ENCODE results near the gene EVA1C. TPM values are rescaled to one million over a fixed set of nuclear protein-coding genes. Genes with fewer than 3 reads are reported as not detected.

Gene EVA1C
- total and polyA plus RNA-seq, 2 experiments from 2014 or later = 4.6 to 6.9 TPM

DNA sequence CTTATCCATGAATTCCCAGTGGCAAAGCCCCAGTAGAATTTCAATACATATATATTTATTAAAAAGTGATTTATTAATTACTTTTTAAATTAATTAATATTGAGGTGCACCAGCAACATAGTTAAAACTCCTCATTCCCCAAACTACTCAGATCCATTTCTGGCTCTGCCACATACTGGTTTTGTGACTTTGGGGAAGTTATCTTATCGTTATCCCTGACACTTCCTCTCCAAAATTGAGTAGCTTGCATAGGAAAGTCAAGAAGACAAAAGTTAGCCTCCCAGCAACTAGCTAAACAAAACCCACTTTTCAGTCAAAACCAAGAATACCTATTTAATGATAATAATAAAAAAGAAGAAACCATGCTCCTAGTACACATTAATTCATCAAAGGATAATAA is 136.9 kb downstream of the EVA1C start (continued):
- TF ChIP-seq, protein P1, sequence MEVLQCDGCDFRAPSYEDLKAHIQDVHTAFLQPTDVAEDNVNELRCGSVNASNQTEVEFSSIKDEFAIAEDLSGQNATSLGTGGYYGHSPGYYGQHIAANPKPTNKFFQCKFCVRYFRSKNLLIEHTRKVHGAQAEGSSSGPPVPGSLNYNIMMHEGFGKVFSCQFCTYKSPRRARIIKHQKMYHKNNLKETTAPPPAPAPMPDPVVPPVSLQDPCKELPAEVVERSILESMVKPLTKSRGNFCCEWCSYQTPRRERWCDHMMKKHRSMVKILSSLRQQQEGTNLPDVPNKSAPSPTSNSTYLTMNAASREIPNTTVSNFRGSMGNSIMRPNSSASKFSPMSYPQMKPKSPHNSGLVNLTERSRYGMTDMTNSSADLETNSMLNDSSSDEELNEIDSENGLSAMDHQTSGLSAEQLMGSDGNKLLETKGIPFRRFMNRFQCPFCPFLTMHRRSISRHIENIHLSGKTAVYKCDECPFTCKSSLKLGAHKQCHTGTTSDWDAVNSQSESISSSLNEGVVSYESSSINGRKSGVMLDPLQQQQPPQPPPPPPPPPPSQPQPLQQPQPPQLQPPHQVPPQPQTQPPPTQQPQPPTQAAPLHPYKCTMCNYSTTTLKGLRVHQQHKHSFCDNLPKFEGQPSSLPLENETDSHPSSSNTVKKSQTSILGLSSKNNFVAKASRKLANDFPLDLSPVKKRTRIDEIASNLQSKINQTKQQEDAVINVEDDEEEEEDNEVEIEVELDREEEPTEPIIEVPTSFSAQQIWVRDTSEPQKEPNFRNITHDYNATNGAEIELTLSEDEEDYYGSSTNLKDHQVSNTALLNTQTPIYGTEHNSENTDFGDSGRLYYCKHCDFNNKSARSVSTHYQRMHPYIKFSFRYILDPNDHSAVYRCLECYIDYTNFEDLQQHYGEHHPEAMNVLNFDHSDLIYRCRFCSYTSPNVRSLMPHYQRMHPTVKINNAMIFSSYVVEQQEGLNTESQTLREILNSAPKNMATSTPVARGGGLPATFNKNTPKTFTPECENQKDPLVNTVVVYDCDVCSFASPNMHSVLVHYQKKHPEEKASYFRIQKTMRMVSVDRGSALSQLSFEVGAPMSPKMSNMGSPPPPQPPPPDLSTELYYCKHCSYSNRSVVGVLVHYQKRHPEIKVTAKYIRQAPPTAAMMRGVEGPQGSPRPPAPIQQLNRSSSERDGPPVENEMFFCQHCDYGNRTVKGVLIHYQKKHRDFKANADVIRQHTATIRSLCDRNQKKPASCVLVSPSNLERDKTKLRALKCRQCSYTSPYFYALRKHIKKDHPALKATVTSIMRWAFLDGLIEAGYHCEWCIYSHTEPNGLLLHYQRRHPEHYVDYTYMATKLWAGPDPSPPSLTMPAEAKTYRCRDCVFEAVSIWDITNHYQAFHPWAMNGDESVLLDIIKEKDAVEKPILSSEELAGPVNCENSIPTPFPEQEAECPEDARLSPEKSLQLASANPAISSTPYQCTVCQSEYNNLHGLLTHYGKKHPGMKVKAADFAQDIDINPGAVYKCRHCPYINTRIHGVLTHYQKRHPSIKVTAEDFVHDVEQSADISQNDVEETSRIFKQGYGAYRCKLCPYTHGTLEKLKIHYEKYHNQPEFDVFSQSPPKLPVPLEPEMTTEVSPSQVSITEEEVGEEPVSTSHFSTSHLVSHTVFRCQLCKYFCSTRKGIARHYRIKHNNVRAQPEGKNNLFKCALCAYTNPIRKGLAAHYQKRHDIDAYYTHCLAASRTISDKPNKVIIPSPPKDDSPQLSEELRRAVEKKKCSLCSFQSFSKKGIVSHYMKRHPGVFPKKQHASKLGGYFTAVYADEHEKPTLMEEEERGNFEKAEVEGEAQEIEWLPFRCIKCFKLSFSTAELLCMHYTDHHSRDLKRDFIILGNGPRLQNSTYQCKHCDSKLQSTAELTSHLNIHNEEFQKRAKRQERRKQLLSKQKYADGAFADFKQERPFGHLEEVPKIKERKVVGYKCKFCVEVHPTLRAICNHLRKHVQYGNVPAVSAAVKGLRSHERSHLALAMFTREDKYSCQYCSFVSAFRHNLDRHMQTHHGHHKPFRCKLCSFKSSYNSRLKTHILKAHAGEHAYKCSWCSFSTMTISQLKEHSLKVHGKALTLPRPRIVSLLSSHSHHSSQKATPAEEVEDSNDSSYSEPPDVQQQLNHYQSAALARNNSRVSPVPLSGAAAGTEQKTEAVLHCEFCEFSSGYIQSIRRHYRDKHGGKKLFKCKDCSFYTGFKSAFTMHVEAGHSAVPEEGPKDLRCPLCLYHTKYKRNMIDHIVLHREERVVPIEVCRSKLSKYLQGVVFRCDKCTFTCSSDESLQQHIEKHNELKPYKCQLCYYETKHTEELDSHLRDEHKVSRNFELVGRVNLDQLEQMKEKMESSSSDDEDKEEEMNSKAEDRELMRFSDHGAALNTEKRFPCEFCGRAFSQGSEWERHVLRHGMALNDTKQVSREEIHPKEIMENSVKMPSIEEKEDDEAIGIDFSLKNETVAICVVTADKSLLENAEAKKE (CRISPR knock-in tag; IDR thresholded peaks at IDR 0.05) = no peak
- TF ChIP-seq NANOG (IDR thresholded peaks at IDR 0.05; ENCODE audit: borderline replicate concordance) (no peak), EZH2phosphoT487 (IDR thresholded peaks at IDR 0.05; ENCODE audit: unreplicated experiment) (no peak), POLR2AphosphoS5 (IDR thresholded peaks at IDR 0.05; ENCODE audit: low read depth) (no peak)

DNA sequence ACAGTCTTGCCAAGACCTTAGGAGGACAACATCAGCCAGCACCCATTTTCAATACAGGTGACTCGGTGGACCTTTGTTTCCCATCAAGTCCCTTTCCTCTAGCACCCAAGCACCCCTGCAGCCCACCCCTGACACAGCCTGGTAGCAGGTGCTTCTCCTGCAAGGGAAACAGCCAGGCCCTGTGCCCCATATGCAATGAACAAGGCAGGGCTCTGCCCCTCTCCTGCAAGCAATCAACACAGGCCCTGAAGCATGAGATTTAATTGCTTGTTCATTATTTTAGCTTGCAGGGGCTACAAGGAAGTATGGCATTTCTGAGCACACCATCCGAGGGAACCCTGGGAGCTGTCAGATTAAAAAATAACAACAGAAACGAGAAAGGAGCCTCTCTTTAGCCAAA is 137.4 kb downstream of the EVA1C start:
- TF ChIP-seq, protein P2, sequence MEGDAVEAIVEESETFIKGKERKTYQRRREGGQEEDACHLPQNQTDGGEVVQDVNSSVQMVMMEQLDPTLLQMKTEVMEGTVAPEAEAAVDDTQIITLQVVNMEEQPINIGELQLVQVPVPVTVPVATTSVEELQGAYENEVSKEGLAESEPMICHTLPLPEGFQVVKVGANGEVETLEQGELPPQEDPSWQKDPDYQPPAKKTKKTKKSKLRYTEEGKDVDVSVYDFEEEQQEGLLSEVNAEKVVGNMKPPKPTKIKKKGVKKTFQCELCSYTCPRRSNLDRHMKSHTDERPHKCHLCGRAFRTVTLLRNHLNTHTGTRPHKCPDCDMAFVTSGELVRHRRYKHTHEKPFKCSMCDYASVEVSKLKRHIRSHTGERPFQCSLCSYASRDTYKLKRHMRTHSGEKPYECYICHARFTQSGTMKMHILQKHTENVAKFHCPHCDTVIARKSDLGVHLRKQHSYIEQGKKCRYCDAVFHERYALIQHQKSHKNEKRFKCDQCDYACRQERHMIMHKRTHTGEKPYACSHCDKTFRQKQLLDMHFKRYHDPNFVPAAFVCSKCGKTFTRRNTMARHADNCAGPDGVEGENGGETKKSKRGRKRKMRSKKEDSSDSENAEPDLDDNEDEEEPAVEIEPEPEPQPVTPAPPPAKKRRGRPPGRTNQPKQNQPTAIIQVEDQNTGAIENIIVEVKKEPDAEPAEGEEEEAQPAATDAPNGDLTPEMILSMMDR (conservative IDR thresholded peaks at IDR 0.05; ENCODE audit: low read depth in 2 of 2) = no peak
- TF ChIP-seq POLR2AphosphoS5 (IDR thresholded peaks at IDR 0.05; ENCODE audit: low read depth) (no peak), NANOG (IDR thresholded peaks at IDR 0.05; ENCODE audit: borderline replicate concordance) (no peak), JUNB (IDR thresholded peaks at IDR 0.05; ENCODE audit: unreplicated experiment) (no peak), EZH2phosphoT487 (IDR thresholded peaks at IDR 0.05; ENCODE audit: unreplicated experiment) (no peak), EZH2 (IDR thresholded peaks at IDR 0.05; ENCODE audit: low read depth, unreplicated experiment) (no peak), REST (IDR thresholded peaks at IDR 0.05; ENCODE audit: unreplicated experiment) (no peak)
- no peak overlapping the region for H3K4me3 ChIP-seq
- H3K36me3 ChIP-seq (ENCODE audit: insufficient read depth) = no peaks in the 10 kb centered on the region
- H3K9me2 ChIP-seq (ENCODE audit: insufficient read depth) = no peaks in the 10 kb centered on the region
- H3K4me2 ChIP-seq = no peak overlapping the region
- H3K27ac ChIP-seq (ENCODE audit: low read depth) = no peak overlapping the region
- H3K27me3 ChIP-seq (ENCODE audit: insufficient read depth) = no peaks in the 10 kb centered on the region
- ATAC-seq (no peak), DNase-seq (ENCODE audit: low spot score) (no peak)
- Mint-ChIP-seq H3K36me3 (ENCODE audit: low read depth) (no peaks in the 10 kb centered on the region), H3K27ac (no peak overlapping the region), H3K4me1 (peaks cover 12% of the 10 kb centered on the region), H3K27me3 (ENCODE audit: insufficient read depth, low read depth, poor library complexity) (peaks cover 4% of the 10 kb centered on the region), H3K4me3 (no peak overlapping the region), H3K9me3 (no peaks in the 10 kb centered on the region)
- no peaks in the 10 kb centered on the region for H3K79me2 ChIP-seq (replicated peaks; ENCODE audit: insufficient read depth)
- no peaks in the 10 kb centered on the region for H4K20me1 ChIP-seq (replicated peaks; ENCODE audit: insufficient read depth)
- 0 out of 2 replicates have a peak, but pooled peaks cover 2% of the 10 kb centered on the region for H3F3A ChIP-seq (replicated peaks; ENCODE audit: low read depth)
- no peak overlapping the region for H2AFZ ChIP-seq
- H3K4me1 ChIP-seq (ENCODE audit: insufficient read depth) = no peaks in the 10 kb centered on the region; the same call in 1 of the 2 replicates
